LoVo (cell line): ENCODE data around the gene SYNJ2.
"Not testable (repeated sequence)": the region's sequence is repeated elsewhere in the genome, so short reads cannot be mapped to it uniquely, and the experiment has no call there.

ENCODE experiments used
- DNase-seq: peaks from one replicate; pipeline ENCODE4 v3.0.0-alpha.2; 2016; ENCODE audit warnings: low spot score

SYNJ2 gene

GRCh38 chr6:157981395-157982101, at the start of gene SYNJ2:
Gene SYNJ2, plus strand, starts transcription at chr6:157981863. Its CDS starts 99 bp downstream, at chr6:157981962.
- peak; percentile 88 for DNase-seq

GRCh38 chr6:157935786-157936185, 45.9 kb upstream of the SYNJ2 start:
- DNase-seq = no peak

- DNase-seq = no peak
These were observed 44.3 kb upstream of the SYNJ2 start for GRCh38 chr6:157937318-157937717.

GRCh38 chr6:157937916-157938315, 43.7 kb upstream of the SYNJ2 start:
- no peak for DNase-seq

- not testable (repeated sequence) for DNase-seq
These were observed 41.2 kb upstream of the SYNJ2 start for GRCh38 chr6:157940375-157941036.

GRCh38 chr6:157941101-157941863, 40.4 kb upstream of the SYNJ2 start:
- no peak for DNase-seq

GRCh38 chr6:157942351-157942750, 39.3 kb upstream of the SYNJ2 start:
- no peak for DNase-seq

- no peak for DNase-seq
These were observed 38.3 kb upstream of the SYNJ2 start for GRCh38 chr6:157943249-157943963.

GRCh38 chr6:157943964-157944283, 37.7 kb upstream of the SYNJ2 start:
- no peak for DNase-seq

GRCh38 chr6:157944983-157945931, 36.4 kb upstream of the SYNJ2 start:
- no peak for DNase-seq

- DNase-seq = no peak
These were observed 35.5 kb upstream of the SYNJ2 start for GRCh38 chr6:157946053-157946617.

GRCh38 chr6:157946865-157947532, 34.7 kb upstream of the SYNJ2 start:
- no peak for DNase-seq

- not testable (repeated sequence) for DNase-seq
These were observed 30.8 kb upstream of the SYNJ2 start for GRCh38 chr6:157950899-157951298.

GRCh38 chr6:157951828-157952227, 29.8 kb upstream of the SYNJ2 start:
- no peak for DNase-seq

- peak; percentile 39 for DNase-seq
These were observed 28.8 kb upstream of the SYNJ2 start for GRCh38 chr6:157952861-157953351.

GRCh38 chr6:157953580-157954091, 28.0 kb upstream of the SYNJ2 start:
- DNase-seq = peak; percentile 23

- DNase-seq = peak; percentile 84
These were observed 27.2 kb upstream of the SYNJ2 start for GRCh38 chr6:157954150-157955117.

GRCh38 chr6:157955675-157956074, 26.0 kb upstream of the SYNJ2 start:
- DNase-seq = no peak
